Esophagus (tissue), 2 donors: ENCODE measurements around the gene TBCE. TPM values are rescaled to one million over a fixed set of nuclear protein-coding genes. Genes with fewer than 3 reads are reported as not detected.
A peak's percentile ranks its signal among the peaks of the same experiment; 100 is the strongest.

ENCODE experiments used
- H3K27ac ChIP-seq, 2 donors: one replicate each; pipeline ENCODE4 v1.5.1; 2013; ENCODE audit warnings: low read depth in 2 of 2, mild to moderate bottlenecking in 2 of 2, inconsistent platforms in 1 of 2, low read length in 1 of 2, moderate library complexity in 1 of 2
- H3K27me3 ChIP-seq, 2 donors: one replicate each; pipeline ENCODE4 v1.6.1; 2013; ENCODE audit warnings: low read length in 2 of 2, control low read depth in 1 of 2, mild to moderate bottlenecking in 1 of 2; ENCODE audit not compliant: insufficient read depth in 2 of 2, control insufficient read depth in 1 of 2
- H3K36me3 ChIP-seq, 2 donors: one replicate each; pipeline ENCODE4 v1.6.1; 2013; ENCODE audit warnings: low read length in 1 of 2; ENCODE audit not compliant: control insufficient read depth in 2 of 2, insufficient read depth in 2 of 2
- H3K4me1 ChIP-seq, 2 donors: one replicate each; pipeline ENCODE4 v1.6.1; 2013; ENCODE audit warnings: low read length in 1 of 2; ENCODE audit not compliant: control insufficient read depth in 2 of 2, insufficient read depth in 2 of 2
- H3K4me3 ChIP-seq, 2 donors: one replicate each; pipeline ENCODE4 v1.5.1; 2013; ENCODE audit warnings: low read length in 2 of 2, mild to moderate bottlenecking in 2 of 2, low read depth in 1 of 2, moderate library complexity in 1 of 2
- H3K9me3 ChIP-seq, 2 donors: one replicate each; pipeline ENCODE4 v1.6.1; 2013; ENCODE audit warnings: mild to moderate bottlenecking in 2 of 2, low read depth in 1 of 2, low read length in 1 of 2, moderate library complexity in 1 of 2; ENCODE audit not compliant: control insufficient read depth in 2 of 2, insufficient read depth in 1 of 2
- WGBS, 2 donors: extraction: QIAGEN DNeasy Blood & Tissue Kit; methylation state at CpG; one replicate each; pipeline ENCODE4 v1.1.7; 2013; 5-methylcytosine and 5-hydroxymethylcytosine counted together
- polyA plus RNA-seq, 2 donors: library from polyadenylated mRNA; stranded (reverse); fragments of 200-250 nt; gene quantifications; one replicate each; pipeline ENCODE4 v1.2.3, GENCODE V29; 2013
- donor health status: healthy with polysubstance abuse.
- donor health status: Bipolar disorder and iron deficiency.

TBCE gene
- polyA plus RNA-seq, 2 donors, result 14.4 to 25.9 TPM

- no peak overlapping the region for H3K27ac ChIP-seq
- 92 to 95% methylated on average over 8 of the region's 8 CpGs for WGBS, 2 donors
Observed at GRCh38 chr1:235434001-235434400, 66.8 kb downstream of the TBCE start.

GRCh38 chr1:235441159-235441685, 74.0 kb downstream of the TBCE start:
- 88 to 91% methylated on average over 6 of the region's 6 CpGs for WGBS, 2 donors
- Histone ChIP-seq H3K4me3 (no peak overlapping the region), H3K27me3 (no peaks in the 10 kb centered on the region), H3K27ac (no peak overlapping the region), H3K9me3 (no peaks in the 10 kb centered on the region), H3K36me3 (peaks cover 7 to 9% of the 10 kb centered on the region in 2 donors), H3K4me1 (no peaks in the 10 kb centered on the region)

More at GRCh38 chr1:235434001-235434400, 66.8 kb downstream of the TBCE start:
- Histone ChIP-seq H3K4me3 (no peak overlapping the region), H3K27me3 (no peaks in the 10 kb centered on the region), H3K4me1 (no peaks in the 10 kb centered on the region), H3K36me3 (peaks cover 2 to 5% of the 10 kb centered on the region in 2 donors), H3K9me3 (no peaks in the 10 kb centered on the region)

GRCh38 chr1:235442788-235443429, 75.7 kb downstream of the TBCE start:
- H3K36me3 ChIP-seq, result peaks cover 7% of the 10 kb centered on the region in 2 donors
- peak overlapping the region in 1 of 2 donors; percentile 35 for H3K27ac ChIP-seq
- no peak overlapping the region for H3K4me3 ChIP-seq
- WGBS, 2 donors, result 82 to 85% methylated on average over 9 of the region's 9 CpGs
- H3K27me3 ChIP-seq, result no peaks in the 10 kb centered on the region
- H3K9me3 ChIP-seq, result no peaks in the 10 kb centered on the region
- no peaks in the 10 kb centered on the region for H3K4me1 ChIP-seq

- 80 to 88% methylated on average over 7 of the region's 7 CpGs for WGBS, 2 donors
- H3K36me3 ChIP-seq, result peaks cover 7 to 10% of the 10 kb centered on the region in 2 donors
- no peaks in the 10 kb centered on the region for H3K4me1 ChIP-seq
- H3K9me3 ChIP-seq, result no peaks in the 10 kb centered on the region
- no peaks in the 10 kb centered on the region for H3K27me3 ChIP-seq
- H3K4me3 ChIP-seq, result no peak overlapping the region
- H3K27ac ChIP-seq, result no peak overlapping the region
Observed at GRCh38 chr1:235448616-235449015, 81.4 kb downstream of the TBCE start.

- Histone ChIP-seq H3K4me1 (no peaks in the 10 kb centered on the region), H3K4me3 (no peak overlapping the region), H3K27ac (no peak overlapping the region), H3K27me3 (no peaks in the 10 kb centered on the region), H3K36me3 (peaks cover 3 to 10% of the 10 kb centered on the region in 2 donors), H3K9me3 (no peaks in the 10 kb centered on the region)
- WGBS, 2 donors, result 76 to 83% methylated on average over 5 of the region's 5 CpGs
Observed at GRCh38 chr1:235450433-235450832, 83.2 kb downstream of the TBCE start.

- no peak overlapping the region for H3K27ac ChIP-seq
- H3K9me3 ChIP-seq, result no peaks in the 10 kb centered on the region
- 58 to 71% methylated on average over 2 of the region's 2 CpGs for WGBS, 2 donors
- H3K36me3 ChIP-seq, result peaks cover 3 to 10% of the 10 kb centered on the region in 2 donors
- no peaks in the 10 kb centered on the region for H3K4me1 ChIP-seq
- H3K4me3 ChIP-seq, result no peak overlapping the region
- no peaks in the 10 kb centered on the region for H3K27me3 ChIP-seq
Observed at GRCh38 chr1:235450886-235451483, 83.8 kb downstream of the TBCE start.

- 96 to 97% methylated on average over 8 of the region's 8 CpGs for WGBS, 2 donors
Observed at GRCh38 chr1:235454021-235454420, 86.8 kb downstream of the TBCE start.

GRCh38 chr1:235455097-235455496, 87.9 kb downstream of the TBCE start:
- no peak overlapping the region for H3K4me3 ChIP-seq
- no peaks in the 10 kb centered on the region for H3K9me3 ChIP-seq
- peaks cover 6 to 8% of the 10 kb centered on the region in 2 donors for H3K36me3 ChIP-seq
- H3K27ac ChIP-seq, result no peak overlapping the region
- WGBS, 2 donors, result 68 to 77% methylated on average over 2 of the region's 2 CpGs
- no peaks in the 10 kb centered on the region for H3K27me3 ChIP-seq
- no peaks in the 10 kb centered on the region for H3K4me1 ChIP-seq

More at GRCh38 chr1:235454021-235454420, 86.8 kb downstream of the TBCE start:
- H3K27me3 ChIP-seq, result no peaks in the 10 kb centered on the region
- no peaks in the 10 kb centered on the region for H3K4me1 ChIP-seq
- H3K9me3 ChIP-seq, result no peaks in the 10 kb centered on the region
- peaks cover 6 to 10% of the 10 kb centered on the region in 2 donors for H3K36me3 ChIP-seq
- H3K4me3 ChIP-seq, result no peak overlapping the region
- H3K27ac ChIP-seq, result no peak overlapping the region

GRCh38 chr1:235455823-235456222, 88.6 kb downstream of the TBCE start:
- no peaks in the 10 kb centered on the region for H3K27me3 ChIP-seq
- no peak overlapping the region for H3K4me3 ChIP-seq
- no peak overlapping the region for H3K27ac ChIP-seq
- H3K9me3 ChIP-seq, result no peaks in the 10 kb centered on the region
- H3K4me1 ChIP-seq, result no peaks in the 10 kb centered on the region
- WGBS, 2 donors, result 51 to 55% methylated on average over 4 of the region's 4 CpGs
- H3K36me3 ChIP-seq, result peaks cover 3 to 4% of the 10 kb centered on the region in 2 donors
